ENCODE results near the gene OPRL1.
"Not testable (repeated sequence)": the region's sequence is repeated elsewhere in the genome, so short reads cannot be mapped to it uniquely, and the experiment has no call there.

The OPRL1 gene

GRCh38 chr20:64106435-64106961 is 26.6 kb downstream of the OPRL1 start:
- DNase-seq = peak; percentile 26

GRCh38 chr20:64106981-64107735 is 27.3 kb downstream of the OPRL1 start, which contains the start of gene NPBWR2:
Gene NPBWR2, minus strand, starts transcription at chr20:64107565. Its CDS starts 734 bp downstream, at chr20:64106831.
- DNase-seq = peak; percentile 26

DNA sequence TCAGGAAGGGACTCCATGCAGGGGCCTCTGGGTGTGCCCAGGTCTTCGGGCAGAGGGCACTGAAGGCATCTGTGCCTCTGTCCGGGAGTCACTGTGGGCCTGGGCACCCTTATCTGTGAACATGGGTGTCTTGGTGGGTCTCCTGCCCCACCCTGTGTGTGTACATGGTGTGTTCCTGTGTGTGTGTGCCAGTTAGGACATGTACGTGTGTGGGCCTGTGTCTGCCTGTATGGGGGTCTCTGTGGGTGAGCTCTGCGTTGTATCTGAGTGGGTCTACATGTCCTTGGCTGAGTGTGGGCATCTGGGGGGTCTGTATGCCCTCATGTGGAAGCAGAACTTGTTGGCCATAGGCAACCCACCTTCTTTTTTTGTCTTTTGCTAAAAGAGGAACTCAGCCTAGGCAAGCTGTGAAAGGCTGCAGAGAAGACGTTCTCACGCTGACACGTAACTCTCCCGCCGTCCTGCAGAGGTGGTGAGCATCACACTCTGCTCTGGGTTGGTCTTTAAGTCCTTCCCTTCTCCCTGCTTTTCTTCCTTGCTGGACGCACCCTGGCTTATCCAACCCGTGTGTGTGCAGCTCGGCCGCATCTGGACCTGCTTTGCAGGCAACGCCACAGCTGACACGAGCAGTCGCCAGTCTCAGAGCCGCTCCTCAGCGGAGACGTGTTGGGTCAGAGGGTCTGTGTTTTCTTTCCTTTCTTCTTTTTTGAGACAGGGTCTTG is 28.0 kb downstream of the OPRL1 start:
- DNase-seq = peak; percentile 23

DNA sequence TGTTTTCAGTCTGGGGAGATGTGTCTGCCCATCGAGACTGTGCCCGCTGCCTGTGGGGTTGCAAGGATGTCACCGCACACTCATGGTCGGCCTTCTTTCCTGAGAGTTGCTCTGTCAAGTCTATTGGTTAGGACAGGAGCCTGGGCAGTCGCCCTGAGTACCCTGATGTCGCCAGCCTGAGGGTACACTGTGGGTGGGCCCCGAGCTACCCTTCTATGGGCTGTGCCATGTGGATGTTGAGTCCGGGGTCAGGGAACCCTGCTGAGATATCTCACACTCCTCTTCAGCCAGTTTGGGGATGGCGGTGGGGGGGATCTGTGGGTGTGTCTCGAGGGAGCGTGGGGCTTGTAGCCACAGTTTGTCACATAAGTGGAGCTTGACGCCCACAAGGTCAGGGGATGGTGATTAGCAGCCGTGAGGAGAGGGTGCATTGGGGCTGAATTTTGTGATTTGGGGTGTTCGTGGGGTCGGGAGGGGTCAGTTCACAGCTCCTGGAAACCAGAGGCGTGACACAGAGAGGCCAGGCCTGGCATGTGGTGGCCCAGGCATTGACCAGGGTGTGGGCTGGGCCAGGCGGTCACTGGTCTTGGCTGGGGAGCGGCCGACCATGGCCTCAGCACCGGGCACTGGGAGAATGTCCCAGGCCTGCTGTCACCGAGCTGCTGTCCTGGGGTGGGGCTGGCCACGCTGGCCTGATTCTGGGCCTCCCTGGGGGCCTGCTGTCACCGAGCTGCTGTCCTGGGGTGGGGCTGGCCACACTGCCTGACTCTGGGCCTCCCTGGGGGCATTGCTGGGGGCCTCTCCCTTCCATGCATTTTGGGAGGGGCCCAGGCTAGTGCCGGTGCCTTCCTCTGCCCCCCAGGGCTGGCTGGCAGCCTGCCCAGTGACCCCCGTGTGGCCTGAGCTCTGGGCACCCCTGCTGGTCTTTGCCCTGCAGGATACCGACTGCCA is 29.1 kb downstream of the OPRL1 start:
- DNase-seq = peak; percentile 16

DNA sequence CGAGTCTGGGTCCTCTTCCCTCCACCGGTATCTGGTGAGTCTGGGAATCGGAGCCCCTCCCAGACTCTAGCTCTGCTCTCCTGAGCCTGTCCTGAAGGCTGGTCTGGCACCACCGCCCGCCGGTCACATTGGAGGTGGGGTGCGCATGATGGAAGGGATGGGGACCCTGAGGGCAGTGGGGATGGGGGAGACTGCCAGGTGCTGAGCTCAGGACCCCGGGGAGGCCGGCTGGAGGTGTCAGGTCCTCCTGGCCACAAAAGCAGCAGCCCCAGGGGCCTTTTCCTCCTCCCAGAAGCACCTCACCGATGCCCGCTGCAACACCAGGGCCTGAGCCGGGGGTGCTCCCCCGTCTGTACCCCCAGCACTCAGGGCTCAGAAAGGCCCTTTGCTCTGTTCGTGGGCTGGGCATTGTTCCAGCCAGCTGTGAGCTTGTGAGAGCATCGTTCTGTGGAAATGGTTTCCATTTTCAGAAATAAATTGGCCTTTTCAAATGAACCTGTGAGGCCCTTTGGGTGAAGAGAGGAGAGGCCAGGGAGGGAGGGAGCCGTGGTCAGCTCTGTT is 30.0 kb downstream of the OPRL1 start:
- peak; percentile 17 for DNase-seq

DNA sequence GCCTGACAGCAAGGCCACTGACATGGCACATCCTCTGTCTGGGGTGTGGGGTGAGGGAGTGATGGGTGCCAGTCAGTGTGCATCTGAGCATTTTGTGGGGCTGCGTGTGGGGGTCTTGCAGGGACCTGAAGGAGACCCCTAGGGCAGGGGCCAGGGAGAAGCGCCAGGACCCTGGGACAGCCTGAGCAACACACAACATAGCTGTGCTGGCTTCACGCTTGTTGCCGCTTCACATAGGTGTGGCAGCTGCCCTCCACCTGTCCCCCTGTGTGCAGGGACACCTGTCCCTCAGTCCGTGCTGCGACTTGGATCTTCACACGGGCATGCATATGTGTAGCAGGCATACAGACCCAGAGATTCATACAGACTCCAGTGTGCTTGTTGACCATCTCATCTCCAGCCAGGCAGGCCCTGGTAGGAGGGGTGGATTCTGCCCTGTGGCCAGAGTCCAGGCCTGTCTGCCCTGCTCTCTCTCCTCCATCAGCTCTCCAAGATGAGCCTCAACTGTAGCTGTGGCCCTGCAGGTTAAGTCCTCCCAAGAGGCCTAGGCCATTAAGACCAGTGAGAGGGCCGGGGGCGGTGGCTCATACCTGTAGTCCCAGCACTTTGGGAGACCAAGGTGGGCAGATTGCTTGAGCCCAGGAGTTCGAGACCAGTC is 30.7 kb downstream of the OPRL1 start:
- DNase-seq = peak; percentile 24

DNA sequence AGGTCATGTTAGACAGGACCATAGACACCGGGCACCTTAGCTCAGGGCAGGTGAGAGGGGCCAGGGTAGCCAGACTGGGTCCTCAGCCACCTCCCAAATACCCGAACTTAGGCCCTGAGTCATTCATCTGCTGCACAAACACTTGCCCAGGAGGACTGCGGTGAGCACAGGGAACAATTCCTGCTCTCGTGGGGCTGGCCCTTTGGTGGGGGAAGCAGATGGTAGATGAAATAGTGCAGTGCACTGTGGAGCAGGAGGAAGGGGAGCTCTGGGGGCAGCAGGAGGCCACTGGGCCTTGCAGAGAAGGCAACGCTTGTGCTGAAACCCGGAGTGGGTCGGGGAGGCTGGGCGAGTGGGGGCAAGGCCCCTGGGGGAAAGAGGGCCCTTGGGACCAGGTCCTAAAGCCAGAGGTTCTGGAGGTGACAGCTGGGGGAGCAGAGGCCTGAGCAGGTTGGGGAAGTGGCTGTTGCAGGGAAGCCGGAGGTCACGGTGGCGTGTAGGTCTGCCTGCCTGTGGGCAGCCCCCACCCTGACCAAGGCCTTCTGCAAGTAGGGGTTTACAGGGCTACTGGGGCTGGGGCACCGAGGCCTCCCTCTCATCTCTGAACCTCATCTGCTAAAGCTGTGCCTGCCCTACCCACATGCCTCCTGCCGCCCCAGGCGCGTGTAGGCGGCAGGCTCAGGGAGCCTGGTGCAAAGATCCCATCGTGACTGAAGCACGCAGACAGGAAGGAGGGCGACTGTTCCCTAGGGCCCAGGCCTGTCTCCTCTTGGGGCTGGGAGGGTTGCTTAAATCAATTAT is 32.2 kb downstream of the OPRL1 start:
- DNase-seq = no peak

DNA sequence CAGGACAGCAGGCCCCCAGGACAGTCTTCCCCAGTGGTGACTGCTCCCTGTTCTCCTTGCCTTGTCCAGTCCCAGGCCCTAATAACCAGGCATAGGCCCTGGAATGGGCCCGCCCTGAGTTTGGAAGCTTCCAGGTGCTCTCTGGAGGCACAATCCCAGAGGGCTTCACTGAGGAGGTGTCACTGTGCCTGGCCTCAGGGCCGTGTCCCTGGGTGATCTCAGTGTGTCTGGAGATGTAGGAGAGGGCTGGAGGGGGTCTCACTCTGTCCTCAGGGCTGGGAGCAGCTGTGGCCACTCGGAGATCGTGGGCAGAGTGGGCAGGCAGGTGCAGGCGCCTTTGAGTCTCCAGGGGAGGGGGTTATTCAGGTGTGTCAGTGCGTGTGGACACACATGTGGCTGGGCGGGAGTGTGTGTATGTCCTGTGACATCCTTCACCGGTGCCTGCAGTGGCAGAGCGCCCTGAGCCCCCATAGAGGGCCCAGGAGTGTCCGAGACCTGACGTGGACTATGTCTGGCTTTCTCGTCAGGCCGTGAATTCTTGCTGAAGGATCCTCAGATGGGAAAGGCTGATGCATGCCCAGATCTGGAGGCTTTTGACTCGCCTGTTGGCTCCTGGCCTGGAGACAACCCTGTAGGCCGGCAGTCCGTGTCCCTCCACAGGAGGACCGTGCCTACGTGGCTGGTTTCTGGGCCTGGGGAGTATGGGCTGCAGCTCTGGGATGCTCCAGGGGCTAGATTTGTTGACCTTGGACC is 33.0 kb downstream of the OPRL1 start:
- DNase-seq = no peak

GRCh38 chr20:64113444-64113775 is 33.5 kb downstream of the OPRL1 start:
- no peak for DNase-seq

GRCh38 chr20:64113796-64114355 is 34.0 kb downstream of the OPRL1 start:
- no peak for DNase-seq

DNA sequence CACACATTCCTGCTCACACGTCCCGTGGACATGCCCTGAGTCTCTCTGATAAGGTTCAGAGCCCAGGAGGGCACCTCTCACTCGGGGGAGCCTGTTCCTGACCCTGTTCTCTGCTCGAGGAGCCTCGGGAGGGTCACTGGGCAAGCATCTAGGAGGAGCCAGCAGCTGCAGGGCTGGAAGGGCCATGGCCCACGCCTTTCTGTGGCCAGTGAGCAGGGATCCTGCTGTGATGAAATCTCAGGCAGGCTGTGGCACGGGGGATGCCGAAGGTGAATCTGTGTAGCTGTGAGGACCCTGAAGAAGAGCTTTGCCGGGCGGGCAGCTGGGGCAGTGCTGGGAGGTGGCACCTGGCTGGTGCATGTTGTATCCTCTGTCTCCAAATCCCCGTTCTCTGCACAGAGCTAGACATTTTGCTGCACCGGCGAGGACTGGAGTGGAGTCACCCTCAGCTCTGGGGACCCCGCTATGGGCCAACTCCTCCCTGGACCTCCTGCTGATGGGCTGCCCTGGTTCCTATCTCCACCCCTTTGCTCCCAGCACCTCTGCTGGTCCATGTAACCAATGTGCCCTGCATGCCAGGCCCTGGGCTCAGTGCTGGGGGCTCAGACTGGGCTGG is 34.6 kb downstream of the OPRL1 start:
- no peak for DNase-seq

GRCh38 chr20:64115171-64115911 is 35.5 kb downstream of the OPRL1 start:
- DNase-seq = no peak

DNA sequence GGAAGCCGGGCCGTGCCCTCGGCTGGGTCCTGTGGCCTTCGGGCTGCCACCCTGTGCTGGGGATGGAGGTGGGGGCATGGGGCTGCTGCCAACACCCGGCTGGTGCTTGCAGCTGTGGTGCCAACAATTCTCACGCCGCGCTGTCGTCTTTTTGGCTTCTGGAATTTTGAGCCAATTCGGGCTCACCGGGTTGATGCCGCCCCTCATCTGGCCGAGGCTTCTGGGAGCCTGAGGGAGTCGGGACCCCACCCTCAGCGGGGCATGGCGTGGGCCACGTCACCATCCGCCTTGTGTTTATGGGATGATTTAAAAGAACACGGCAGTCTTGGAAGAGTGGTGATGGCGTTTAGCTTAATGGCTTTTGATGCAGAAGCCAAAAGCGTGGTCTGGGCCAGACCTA is 36.1 kb downstream of the OPRL1 start:
- DNase-seq = no peak

DNA sequence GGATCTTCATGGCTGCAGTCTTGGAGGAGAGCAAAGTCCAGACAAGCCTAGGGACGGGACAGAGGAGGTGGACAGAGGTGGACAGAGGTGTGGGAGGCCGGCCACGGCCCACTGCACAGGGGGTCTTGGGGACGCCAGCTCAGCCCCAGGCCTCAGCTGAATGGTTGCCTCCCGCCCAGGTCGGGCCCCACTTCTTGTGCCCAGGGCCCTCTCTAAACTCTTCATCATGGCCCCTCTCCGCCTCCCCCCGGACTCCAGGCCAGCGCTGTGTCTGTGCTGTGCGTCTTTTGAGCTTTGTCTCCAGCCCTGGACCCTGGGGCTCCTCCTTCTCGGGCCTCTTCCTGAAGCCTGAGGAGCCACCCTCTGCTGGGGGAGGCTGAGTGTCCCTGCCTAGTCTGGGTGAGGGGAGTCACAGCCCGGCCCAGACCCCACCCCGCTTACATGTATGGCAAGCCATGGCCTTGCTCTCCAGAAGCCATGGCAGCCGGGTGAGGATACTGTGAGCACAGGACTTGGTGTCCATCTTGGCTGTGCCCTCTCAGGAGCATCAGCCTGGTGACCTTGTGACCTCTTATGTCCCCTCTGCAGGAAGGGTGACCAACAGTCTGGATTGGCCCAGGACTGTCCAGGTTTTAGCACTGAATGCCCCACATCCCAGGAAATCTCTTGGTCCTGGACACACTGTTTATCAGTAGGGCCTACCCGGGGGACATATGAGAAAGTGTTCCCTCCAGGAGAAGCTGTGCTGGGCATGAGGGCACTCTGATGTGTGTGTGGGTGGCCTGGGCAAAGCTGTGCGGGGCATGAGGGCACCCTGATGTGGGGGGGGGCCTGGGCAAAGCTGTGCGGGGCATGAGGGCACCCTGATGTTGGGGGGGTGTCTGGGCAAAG is 36.9 kb downstream of the OPRL1 start:
- DNase-seq = no peak

DNA sequence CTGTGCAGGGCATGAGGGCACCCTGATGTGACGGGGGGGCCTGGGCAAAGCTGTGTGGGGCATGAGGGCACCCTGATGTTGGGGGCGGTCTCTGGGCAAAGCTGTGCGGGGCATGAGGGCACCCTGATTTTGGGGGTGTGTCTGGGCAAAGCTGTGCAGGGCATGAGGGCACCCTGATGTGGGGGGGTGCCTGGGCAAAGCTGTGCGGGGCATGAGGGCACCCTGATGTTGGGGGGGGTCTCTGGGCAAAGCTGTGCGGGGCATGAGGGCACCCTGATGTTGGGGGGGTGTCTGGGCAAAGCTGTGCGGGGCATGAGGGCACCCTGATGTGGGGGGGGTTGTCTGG is 37.5 kb downstream of the OPRL1 start:
- DNase-seq = not testable (repeated sequence)

DNA sequence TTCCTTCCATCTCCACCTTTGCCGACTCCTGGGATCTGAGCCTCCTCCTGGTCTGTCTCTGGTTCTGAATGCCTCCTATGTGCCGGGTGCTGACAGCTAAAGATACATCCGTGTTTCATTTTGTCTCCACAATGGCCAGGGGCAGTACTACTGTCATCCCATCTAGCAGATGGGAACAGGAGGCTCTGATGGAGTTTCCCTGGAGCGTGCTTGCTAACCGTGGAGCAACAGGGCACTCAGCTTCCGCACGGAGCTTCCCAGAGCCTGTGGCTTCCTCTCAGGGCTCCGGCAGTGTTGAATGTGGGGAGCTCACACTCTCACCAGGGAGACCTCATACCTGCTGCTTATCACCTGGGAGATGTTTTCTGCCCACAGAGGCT is 39.4 kb downstream of the OPRL1 start:
- DNase-seq = no peak

DNA sequence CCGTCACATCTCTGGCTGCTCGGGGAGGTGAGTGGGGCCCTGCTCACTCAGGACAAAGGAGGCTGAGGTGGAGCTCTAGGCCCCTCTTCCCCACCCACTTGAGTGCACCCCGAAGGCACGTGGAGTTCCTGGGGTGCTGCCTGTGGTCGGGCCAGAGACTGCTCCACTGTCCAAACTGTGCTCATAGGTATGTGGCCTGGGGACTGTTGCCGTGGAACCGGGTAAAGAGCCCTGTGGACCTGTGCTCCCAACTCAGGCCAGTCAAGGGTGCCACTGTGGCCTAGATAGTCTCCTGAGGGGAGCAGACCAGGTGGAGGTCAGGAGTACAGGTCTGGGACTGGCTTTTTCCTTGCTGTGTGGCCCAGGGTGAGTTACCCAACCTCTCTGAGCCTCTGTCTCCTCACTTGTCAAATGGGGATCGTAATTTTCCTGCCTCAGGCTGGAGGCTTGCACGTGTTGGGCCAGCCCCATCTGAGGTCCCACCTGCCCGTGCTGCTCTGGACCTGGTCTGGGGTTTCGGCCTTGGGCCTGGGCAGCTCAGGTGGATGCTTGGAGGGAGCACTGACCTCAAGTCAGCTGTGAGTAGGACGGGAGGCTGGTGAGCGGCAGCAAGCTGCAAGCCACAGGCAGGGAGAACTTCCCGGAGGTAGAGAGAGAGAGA is 39.9 kb downstream of the OPRL1 start:
- DNase-seq = no peak

- no peak for DNase-seq
Measured at GRCh38 chr20:64121586-64121985, 41.7 kb downstream of the OPRL1 start.

Measured in activated CD4-positive, CD25-positive, alpha-beta regulatory T cell treated with anti-CD3 and anti-CD28 coated beads, Interleukin-2, amount 50 U/mL, for 72 hours (primary cell).